K562 (cell line): ENCODE results near the gene PTPN11. TPM values are rescaled to one million over a fixed set of nuclear protein-coding genes. Genes with fewer than 3 reads are reported as not detected.
A peak's percentile ranks its signal among the peaks of the same experiment; 100 is the strongest.

ENCODE experiments used
- DMBX1 ChIP-seq: fragments of 250-450 bp; sonication (Bioruptor Pico); IDR thresholded peaks from 2 replicates; pipeline ENCODE4 v1.8.0; 2022; ENCODE audit warnings: inconsistent platforms, mild to moderate bottlenecking, moderate library complexity, borderline replicate concordance
- FOXA1 ChIP-seq: fragments of 450-650 bp; IDR thresholded peaks from 2 replicates; pipeline ENCODE4 v1.6.1; 2016; ENCODE audit warnings: mild to moderate bottlenecking, borderline replicate concordance
- FUS ChIP-seq: fragments of 200-400 bp; formaldehyde crosslinking; optimal IDR thresholded peaks from 2 replicates; pipeline ENCODE3; 2017; ENCODE audit warnings: low read depth, low read length
- GATA2 ChIP-seq: sonication (generic); formaldehyde crosslinking; IDR thresholded peaks from 2 replicates; pipeline ENCODE4 v1.4.0; 2020; ENCODE audit warnings: mild to moderate bottlenecking, missing genetic modification reagents
- KHSRP ChIP-seq: fragments of 450-650 bp; IDR thresholded peaks from 2 replicates; pipeline ENCODE4 v1.6.1; 2017
- PATZ1 ChIP-seq: fragments of 250-450 bp; sonication (Bioruptor Pico); IDR thresholded peaks from 2 replicates; pipeline ENCODE4 v1.5.0; 2020; ENCODE audit warnings: mild to moderate bottlenecking, borderline replicate concordance
- PHF8 ChIP-seq: fragments of 200-600 bp; sonication (generic); IDR thresholded peaks from 2 replicates; pipeline ENCODE4 v1.6.1; 2012; ENCODE audit warnings: mixed run types, mild to moderate bottlenecking, inconsistent platforms, low read length, moderate library complexity, borderline replicate concordance
- RFX5 ChIP-seq: IDR thresholded peaks from 2 replicates; pipeline ENCODE4 v1.6.1; 2011; ENCODE audit warnings: low read depth, mild to moderate bottlenecking, improper control_type of control experiment, low read length
- RNF219 ChIP-seq: fragments of 250-450 bp; sonication (Bioruptor Pico); IDR thresholded peaks from 2 replicates; pipeline ENCODE4 v1.5.0; 2022; ENCODE audit warnings: mild to moderate bottlenecking
- XRCC5 ChIP-seq: fragments of 200-400 bp; formaldehyde crosslinking; IDR thresholded peaks from 2 replicates; pipeline ENCODE4 v1.6.1; 2017; ENCODE audit warnings: low read depth, mild to moderate bottlenecking, low read length
- ZBTB43 ChIP-seq: sonication (generic); formaldehyde crosslinking; IDR thresholded peaks from 2 replicates; pipeline ENCODE4 v1.8.0; 2023; ENCODE audit warnings: mild to moderate bottlenecking, missing genetic modification reagents
- ZNF133 ChIP-seq: fragments of 250-450 bp; sonication (Bioruptor Pico); IDR thresholded peaks from 2 replicates; pipeline ENCODE4 v1.4.0; 2020; ENCODE audit warnings: mild to moderate bottlenecking
- ZNF140 ChIP-seq: fragments of 250-450 bp; sonication (Bioruptor Pico); IDR thresholded peaks from 2 replicates; pipeline ENCODE4 v1.8.0; 2021; ENCODE audit warnings: moderate library complexity, mild to moderate bottlenecking, inconsistent platforms
- ZNF217 ChIP-seq: sonication (generic); formaldehyde crosslinking; IDR thresholded peaks from 2 replicates; pipeline ENCODE4 v1.8.0; 2022; ENCODE audit warnings: mild to moderate bottlenecking, missing genetic modification reagents
- ZNF77 ChIP-seq: fragments of 250-450 bp; sonication (Bioruptor Pico); IDR thresholded peaks from 2 replicates; pipeline ENCODE4 v1.5.0; 2020
- polyA plus RNA-seq, 8 experiments: library from polyadenylated mRNA; depleted of rRNA in 4 of 8; stranded (reverse) in 5 of 8; unstranded in 3 of 8; fragments of >200 nt; fragmentation: Nextera tagmentation in 2 of 8; fragmentation: Illumina TruSeq in 1 of 8; extraction: Ambion mirVana in 2 of 8; extraction: Trizol in 1 of 8; gene quantifications; 2 replicates each; pipeline versions ENCODE4 v1.2.1 to v1.2.3, GENCODE V29; 2011 to 2014; ENCODE audit warnings: inconsistent platforms in 1 of 8, missing spikeins in 1 of 8
- total RNA-seq, 7 experiments: library from RNA; depleted of rRNA in 6 of 7; stranded (reverse); fragments of >200 nt in 6 of 7; fragmentation: Illumina TruSeq in 2 of 7; extraction: Trizol in 2 of 7; gene quantifications; 2 replicates each; pipeline versions ENCODE4 v1.2.1 to v1.2.3, GENCODE V29; 2011 to 2021; ENCODE audit warnings: low replicate concordance in 1 of 7
- TF ChIP-seq, protein P1 (sequence below): fragments of 250-450 bp; sonication (Bioruptor Pico); IDR thresholded peaks from 2 replicates; pipeline ENCODE4 v1.4.0; 2020; ENCODE audit warnings: mild to moderate bottlenecking, moderate library complexity
- TF ChIP-seq, protein P2 (sequence below): fragments of 250-450 bp; sonication (Bioruptor Pico); IDR thresholded peaks from 2 replicates; pipeline ENCODE4 v1.8.0; 2022; ENCODE audit warnings: inconsistent platforms

PTPN11 gene
- total and polyA plus RNA-seq, 9 of the 15 experiments (the other 6 are each of a cell fraction or from before 2014, with no cell fraction given) = 22.5 to 126 (median 79.7) TPM

DNA sequence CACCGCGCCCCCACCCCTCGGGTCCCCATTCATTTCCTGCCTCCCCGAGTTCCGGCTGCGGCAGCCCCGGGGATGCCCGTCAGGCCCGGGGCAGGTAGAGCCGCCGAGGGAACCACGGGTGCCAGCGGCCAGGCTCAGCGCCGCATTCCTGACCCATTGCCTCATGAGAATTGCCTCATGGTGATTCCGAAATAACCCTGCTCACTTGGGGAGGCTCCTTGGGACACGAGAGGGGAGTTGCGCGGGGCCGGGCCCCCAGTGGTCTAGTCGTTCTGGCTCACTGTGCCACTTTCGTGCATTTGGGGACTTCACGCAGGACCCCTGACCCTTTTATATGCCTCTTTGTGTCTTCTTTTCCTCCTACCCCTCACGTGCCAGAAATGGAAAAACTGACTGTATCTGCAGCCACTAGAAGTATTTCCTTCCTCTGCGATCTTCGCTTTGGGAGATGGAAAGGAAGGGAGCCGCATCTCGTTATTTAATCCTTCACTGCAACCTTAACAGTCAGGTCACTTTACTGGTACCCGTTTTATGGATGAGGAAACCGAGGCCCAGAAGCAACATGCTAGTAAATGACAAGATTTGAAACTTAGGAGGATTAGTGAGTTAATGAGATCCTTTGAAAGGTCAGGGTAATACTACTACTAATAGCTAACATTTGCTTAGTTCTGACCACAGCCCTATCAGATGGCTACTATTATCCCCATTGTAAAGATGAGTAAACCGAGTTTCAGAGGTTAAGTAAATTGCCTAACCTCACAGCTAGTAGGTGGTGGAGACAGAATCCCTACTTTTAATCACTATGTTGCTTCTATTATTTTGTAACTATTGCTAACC, 768 bp downstream of the PTPN11 start (continued):
- no peak for TF ChIP-seq XRCC5
- TF ChIP-seq, protein P1, sequence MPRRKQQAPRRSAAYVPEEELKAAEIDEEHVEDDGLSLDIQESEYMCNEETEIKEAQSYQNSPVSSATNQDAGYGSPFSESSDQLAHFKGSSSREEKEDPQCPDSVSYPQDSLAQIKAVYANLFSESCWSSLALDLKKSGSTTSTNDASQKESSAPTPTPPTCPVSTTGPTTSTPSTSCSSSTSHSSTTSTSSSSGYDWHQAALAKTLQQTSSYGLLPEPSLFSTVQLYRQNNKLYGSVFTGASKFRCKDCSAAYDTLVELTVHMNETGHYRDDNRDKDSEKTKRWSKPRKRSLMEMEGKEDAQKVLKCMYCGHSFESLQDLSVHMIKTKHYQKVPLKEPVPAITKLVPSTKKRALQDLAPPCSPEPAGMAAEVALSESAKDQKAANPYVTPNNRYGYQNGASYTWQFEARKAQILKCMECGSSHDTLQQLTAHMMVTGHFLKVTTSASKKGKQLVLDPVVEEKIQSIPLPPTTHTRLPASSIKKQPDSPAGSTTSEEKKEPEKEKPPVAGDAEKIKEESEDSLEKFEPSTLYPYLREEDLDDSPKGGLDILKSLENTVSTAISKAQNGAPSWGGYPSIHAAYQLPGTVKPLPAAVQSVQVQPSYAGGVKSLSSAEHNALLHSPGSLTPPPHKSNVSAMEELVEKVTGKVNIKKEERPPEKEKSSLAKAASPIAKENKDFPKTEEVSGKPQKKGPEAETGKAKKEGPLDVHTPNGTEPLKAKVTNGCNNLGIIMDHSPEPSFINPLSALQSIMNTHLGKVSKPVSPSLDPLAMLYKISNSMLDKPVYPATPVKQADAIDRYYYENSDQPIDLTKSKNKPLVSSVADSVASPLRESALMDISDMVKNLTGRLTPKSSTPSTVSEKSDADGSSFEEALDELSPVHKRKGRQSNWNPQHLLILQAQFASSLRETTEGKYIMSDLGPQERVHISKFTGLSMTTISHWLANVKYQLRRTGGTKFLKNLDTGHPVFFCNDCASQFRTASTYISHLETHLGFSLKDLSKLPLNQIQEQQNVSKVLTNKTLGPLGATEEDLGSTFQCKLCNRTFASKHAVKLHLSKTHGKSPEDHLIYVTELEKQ = no peak
- TF ChIP-seq PATZ1 (CRISPR knock-in tag) = no peak
- TF ChIP-seq ZNF77 = no peak
- TF ChIP-seq PHF8 = no peak
- no peak for TF ChIP-seq DMBX1
- no peak for TF ChIP-seq ZNF140 (CRISPR knock-in tag)
- TF ChIP-seq RNF219 = no peak
- TF ChIP-seq ZNF217 (CRISPR knock-in tag) = no peak
- no peak for TF ChIP-seq RFX5
- TF ChIP-seq GATA2 (CRISPR knock-in tag) = no peak
- no peak for TF ChIP-seq FOXA1
- TF ChIP-seq, protein P2, sequence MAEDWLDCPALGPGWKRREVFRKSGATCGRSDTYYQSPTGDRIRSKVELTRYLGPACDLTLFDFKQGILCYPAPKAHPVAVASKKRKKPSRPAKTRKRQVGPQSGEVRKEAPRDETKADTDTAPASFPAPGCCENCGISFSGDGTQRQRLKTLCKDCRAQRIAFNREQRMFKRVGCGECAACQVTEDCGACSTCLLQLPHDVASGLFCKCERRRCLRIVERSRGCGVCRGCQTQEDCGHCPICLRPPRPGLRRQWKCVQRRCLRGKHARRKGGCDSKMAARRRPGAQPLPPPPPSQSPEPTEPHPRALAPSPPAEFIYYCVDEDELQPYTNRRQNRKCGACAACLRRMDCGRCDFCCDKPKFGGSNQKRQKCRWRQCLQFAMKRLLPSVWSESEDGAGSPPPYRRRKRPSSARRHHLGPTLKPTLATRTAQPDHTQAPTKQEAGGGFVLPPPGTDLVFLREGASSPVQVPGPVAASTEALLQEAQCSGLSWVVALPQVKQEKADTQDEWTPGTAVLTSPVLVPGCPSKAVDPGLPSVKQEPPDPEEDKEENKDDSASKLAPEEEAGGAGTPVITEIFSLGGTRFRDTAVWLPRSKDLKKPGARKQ (CRISPR knock-in tag) = no peak
- TF ChIP-seq FUS = peak; percentile 8
- no peak for TF ChIP-seq ZNF133 (CRISPR knock-in tag)
- TF ChIP-seq ZBTB43 (CRISPR knock-in tag) = no peak
- no peak for TF ChIP-seq KHSRP
